Measurements from ENCODE around the gene P2RX6.

DNA sequence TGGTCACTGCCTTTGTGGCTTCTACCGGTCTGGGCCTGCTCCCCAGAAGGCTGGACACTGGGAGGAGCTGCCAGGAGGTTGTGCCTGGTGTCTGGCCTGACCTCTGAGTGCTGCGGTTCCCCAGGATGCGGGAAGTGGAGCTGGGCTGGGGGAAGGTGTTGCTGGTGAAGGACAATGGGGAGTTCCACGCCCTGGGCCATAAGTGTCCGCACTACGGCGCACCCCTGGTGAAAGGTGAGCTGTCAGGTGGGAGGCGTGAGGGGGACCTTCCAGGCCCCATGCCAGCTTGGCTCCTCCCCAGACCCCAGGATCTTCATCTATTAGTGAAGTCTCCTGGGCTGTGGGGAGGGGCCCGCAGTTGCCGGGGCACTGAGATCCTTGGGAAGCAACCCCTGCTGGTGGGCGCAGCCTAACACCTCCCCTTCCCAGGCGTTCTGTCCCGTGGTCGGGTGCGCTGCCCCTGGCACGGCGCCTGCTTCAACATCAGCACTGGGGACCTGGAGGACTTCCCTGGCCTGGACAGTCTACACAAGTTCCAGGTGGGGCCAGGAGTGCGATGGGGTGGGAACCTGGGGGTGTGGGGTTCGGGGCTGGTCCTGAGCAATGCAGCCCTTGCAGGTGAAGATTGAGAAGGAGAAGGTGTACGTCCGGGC lies 41.2 kb upstream of the P2RX6 start:
- TF ChIP-seq CTCF (conservative IDR thresholded peaks at IDR 0.05; ENCODE audit: low read length) = no peak
- TF ChIP-seq EZH2phosphoT487 (IDR thresholded peaks at IDR 0.05; ENCODE audit: borderline replicate concordance) = no peak

Data from Loucy (cell line).